Adrenal gland (tissue), 5 donors: ENCODE data around the gene ALDH7A1.

Experiments used
- CTCF ChIP-seq, 6 experiments: fragments of 450-650 bp in 4 of 6; fragments of 200-600 bp in 2 of 6; sonication (generic) in 1 of 6; IDR thresholded peaks; 1 replicate in 5 of 6; 2 replicates in 1 of 6; pipeline versions ENCODE4 v1.5.1 to v1.8.0; 2016 to 2021; ENCODE audit warnings: antibody characterized with exemption in 6 of 6, mild to moderate bottlenecking in 2 of 6, moderate library complexity in 1 of 6
- POLR2A ChIP-seq, 2 donors: fragments of 450-650 bp; IDR thresholded peaks; one replicate each; pipeline ENCODE4 v1.6.1; 2017; ENCODE audit warnings: antibody characterized with exemption in 2 of 2, mild to moderate bottlenecking in 2 of 2, moderate library complexity in 1 of 2
- donor health status: DM: no; HTN: no; CAD: no.

GRCh38 chr5:126641387-126641786, 46.4 kb upstream of the ALDH7A1 start:
- no peak for TF ChIP-seq CTCF (IDR thresholded peaks at IDR 0.05)
- TF ChIP-seq POLR2A (IDR thresholded peaks at IDR 0.05): no peak
